ENCODE measurements around the gene TLE4.

Gene TLE4

DNA sequence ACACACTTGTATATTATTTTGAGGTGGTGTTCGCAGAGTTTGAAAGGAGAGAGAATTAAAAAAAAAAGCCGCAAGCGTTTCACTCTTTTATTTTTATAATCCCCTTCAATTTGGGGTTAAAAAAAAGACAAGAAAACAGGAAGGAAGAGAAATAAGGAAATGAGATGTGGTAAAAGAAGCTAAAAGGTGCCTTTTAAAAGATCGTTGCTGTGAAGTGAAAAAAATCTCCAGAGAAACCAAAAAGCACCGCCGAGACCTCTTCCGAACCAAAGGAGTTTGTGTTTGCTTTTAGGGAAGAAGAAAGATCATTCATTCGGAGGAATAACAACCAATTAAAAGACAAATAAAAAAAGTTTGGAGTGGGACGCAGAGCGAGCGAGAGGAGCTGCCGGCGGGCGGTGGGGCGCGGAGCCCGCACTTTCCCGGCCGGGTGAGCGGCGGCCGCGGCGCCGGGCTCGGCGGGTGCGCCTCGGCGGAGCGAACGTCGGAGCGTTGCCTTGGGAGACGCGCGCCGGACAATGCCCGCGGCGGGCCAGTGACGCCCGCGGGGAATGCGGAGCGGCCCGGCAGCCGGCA, 355 bp downstream of the TLE4 start:
- Histone ChIP-seq H3K9me3 (ENCODE audit: control insufficient read depth, insufficient read depth, low read depth, low read length) (peaks cover 4% of the 10 kb centered on the region; the same call in 1 of the 2 replicates), H3K9ac (ENCODE audit: low read length) (peak overlapping the region; percentile 83), H3K4me3 (ENCODE audit: low read depth, low read length) (peak overlapping the region; percentile 91), H3K27ac (ENCODE audit: low read depth, low read length) (peak overlapping the region; percentile 70; the same call in 1 of the 2 replicates), H3K4me1 (ENCODE audit: control insufficient read depth, insufficient read depth, low read length) (peaks cover 16% of the 10 kb centered on the region), H3K36me3 (ENCODE audit: control insufficient read depth, insufficient read depth, low read length) (peaks cover 3% of the 10 kb centered on the region; the same call in 1 of the 2 replicates), H3K27me3 (ENCODE audit: control insufficient read depth, insufficient read depth, low read length) (0 out of 2 replicates have a peak, but pooled peaks cover 4% of the 10 kb centered on the region)

- Histone ChIP-seq H3K4me3 (ENCODE audit: low read depth, low read length) (peak overlapping the region; percentile 91), H3K27me3 (ENCODE audit: control insufficient read depth, insufficient read depth, low read length) (0 out of 2 replicates have a peak, but pooled peaks cover 4% of the 10 kb centered on the region), H3K9me3 (ENCODE audit: control insufficient read depth, insufficient read depth, low read depth, low read length) (peaks cover 4% of the 10 kb centered on the region; the same call in 1 of the 2 replicates), H3K9ac (ENCODE audit: low read length) (peak overlapping the region; percentile 83), H3K27ac (ENCODE audit: low read depth, low read length) (peak overlapping the region; percentile 57; the same call in 1 of the 2 replicates), H3K4me1 (ENCODE audit: control insufficient read depth, insufficient read depth, low read length) (peaks cover 20% of the 10 kb centered on the region), H3K36me3 (ENCODE audit: control insufficient read depth, insufficient read depth, low read length) (peaks cover 6% of the 10 kb centered on the region; the same call in 1 of the 2 replicates)
Observed at GRCh38 chr9:79572608-79573411, 1.0 kb downstream of the TLE4 start.

DNA sequence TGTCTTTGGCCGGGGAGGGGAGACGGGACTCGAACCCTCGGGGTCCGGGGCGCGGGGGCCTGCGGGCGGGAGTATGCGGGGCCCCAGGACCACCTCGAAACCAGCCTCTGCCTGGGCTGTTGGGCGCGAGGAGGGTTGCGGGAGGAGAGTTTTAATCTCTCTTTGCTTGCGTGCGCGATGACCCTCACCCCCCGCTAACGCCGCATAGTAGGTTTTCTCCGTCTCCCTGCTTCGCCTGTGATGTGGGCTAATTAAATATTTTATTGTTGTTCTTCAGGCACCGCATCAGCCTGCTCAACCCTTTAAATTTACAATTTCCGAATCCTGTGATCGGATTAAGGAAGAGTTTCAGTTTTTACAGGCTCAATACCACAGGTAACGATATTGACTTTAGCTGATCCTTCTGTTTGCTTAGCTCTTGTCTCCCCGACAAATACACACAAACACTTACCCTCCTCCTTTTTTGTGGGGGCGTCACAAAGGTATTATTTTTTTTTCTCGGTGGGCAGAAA, 1.7 kb downstream of the TLE4 start:
- peaks cover 6% of the 10 kb centered on the region; the same call in 1 of the 2 replicates for H3K36me3 ChIP-seq (ENCODE audit: control insufficient read depth, insufficient read depth, low read length)
- no peak overlapping the region for H3K27ac ChIP-seq (ENCODE audit: low read depth, low read length)
- H3K9ac ChIP-seq (ENCODE audit: low read length), result peak overlapping the region; percentile 83
- H3K4me1 ChIP-seq (ENCODE audit: control insufficient read depth, insufficient read depth, low read length), result peaks cover 24% of the 10 kb centered on the region
- 0 out of 2 replicates have a peak, but pooled peaks cover 4% of the 10 kb centered on the region for H3K27me3 ChIP-seq (ENCODE audit: control insufficient read depth, insufficient read depth, low read length)
- H3K4me3 ChIP-seq (ENCODE audit: low read depth, low read length), result peak overlapping the region; percentile 91
- peaks cover 4% of the 10 kb centered on the region; the same call in 1 of the 2 replicates for H3K9me3 ChIP-seq (ENCODE audit: control insufficient read depth, insufficient read depth, low read depth, low read length)

DNA sequence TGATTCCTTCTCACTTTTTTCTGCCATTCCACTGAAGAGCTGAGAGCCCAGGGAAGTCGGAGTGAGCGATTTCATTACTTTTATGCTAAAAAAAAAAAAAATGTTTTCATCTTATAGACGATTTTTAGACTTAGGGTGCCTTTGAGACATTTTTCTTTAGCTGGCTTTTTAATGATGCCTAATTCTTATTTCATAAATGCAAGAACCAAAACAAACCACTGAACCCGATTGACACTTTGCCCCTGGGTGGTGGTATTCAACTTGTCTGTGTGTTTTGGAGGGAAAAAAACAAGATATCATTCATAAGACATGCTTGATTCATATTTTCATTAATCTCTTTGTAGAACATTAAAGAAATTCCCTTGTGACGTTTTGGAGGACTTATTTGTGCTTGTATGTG, 2.4 kb downstream of the TLE4 start:
- Histone ChIP-seq H3K27me3 (ENCODE audit: control insufficient read depth, insufficient read depth, low read length) (0 out of 2 replicates have a peak, but pooled peaks cover 2% of the 10 kb centered on the region), H3K4me1 (ENCODE audit: control insufficient read depth, insufficient read depth, low read length) (peaks cover 24% of the 10 kb centered on the region), H3K9me3 (ENCODE audit: control insufficient read depth, insufficient read depth, low read depth, low read length) (no peaks in the 10 kb centered on the region), H3K27ac (ENCODE audit: low read depth, low read length) (no peak overlapping the region), H3K36me3 (ENCODE audit: control insufficient read depth, insufficient read depth, low read length) (peaks cover 6% of the 10 kb centered on the region; the same call in 1 of the 2 replicates), H3K4me3 (ENCODE audit: low read depth, low read length) (peak overlapping the region; percentile 91), H3K9ac (ENCODE audit: low read length) (no peak overlapping the region)

DNA sequence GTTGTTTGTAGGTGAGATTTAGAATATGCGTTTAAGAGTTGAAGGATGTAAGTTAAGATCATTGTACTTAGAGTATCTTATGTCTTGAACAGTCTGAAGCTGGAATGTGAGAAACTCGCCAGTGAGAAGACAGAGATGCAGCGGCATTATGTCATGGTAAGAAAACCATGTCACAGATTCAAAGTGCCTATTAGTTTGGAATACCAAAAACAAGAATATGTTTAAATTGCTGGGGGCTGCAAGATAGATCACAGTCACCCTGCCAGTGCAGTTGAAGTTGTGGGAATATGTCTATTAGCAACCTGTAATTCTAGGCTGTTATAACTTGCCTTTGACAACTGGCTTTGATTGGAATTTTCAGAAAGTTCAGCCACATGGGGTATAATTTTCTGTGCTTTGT, 3.0 kb downstream of the TLE4 start:
- no peak overlapping the region for H3K9ac ChIP-seq (ENCODE audit: low read length)
- H3K4me3 ChIP-seq (ENCODE audit: low read depth, low read length), result peak overlapping the region; percentile 91
- H3K4me1 ChIP-seq (ENCODE audit: control insufficient read depth, insufficient read depth, low read length), result peaks cover 24% of the 10 kb centered on the region
- H3K36me3 ChIP-seq (ENCODE audit: control insufficient read depth, insufficient read depth, low read length), result peaks cover 8% of the 10 kb centered on the region
- no peaks in the 10 kb centered on the region for H3K9me3 ChIP-seq (ENCODE audit: control insufficient read depth, insufficient read depth, low read depth, low read length)
- H3K27me3 ChIP-seq (ENCODE audit: control insufficient read depth, insufficient read depth, low read length), result 0 out of 2 replicates have a peak, but pooled peaks cover 2% of the 10 kb centered on the region
- no peak overlapping the region for H3K27ac ChIP-seq (ENCODE audit: low read depth, low read length)

DNA sequence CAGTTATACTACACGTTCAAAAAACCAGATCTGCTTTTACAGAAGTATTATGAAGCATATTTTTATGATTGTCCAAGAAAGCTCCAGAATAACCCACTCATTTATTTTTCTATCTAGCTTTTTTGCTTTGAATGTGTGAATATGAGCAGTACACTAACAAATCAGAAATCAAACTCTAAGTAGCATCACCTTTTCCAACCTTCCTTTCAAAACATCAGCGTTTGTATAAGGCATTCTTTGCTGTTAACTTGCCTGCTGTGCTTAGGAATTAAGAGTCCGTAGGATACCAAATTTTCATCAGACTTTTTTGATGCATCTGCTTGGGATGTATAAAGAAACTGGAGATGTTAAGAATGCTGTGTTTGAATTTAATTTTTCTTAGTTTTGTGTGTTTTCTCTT, 3.8 kb downstream of the TLE4 start:
- Histone ChIP-seq H3K36me3 (ENCODE audit: control insufficient read depth, insufficient read depth, low read length) (peaks cover 16% of the 10 kb centered on the region), H3K4me1 (ENCODE audit: control insufficient read depth, insufficient read depth, low read length) (peaks cover 20% of the 10 kb centered on the region), H3K27ac (ENCODE audit: low read depth, low read length) (no peak overlapping the region), H3K9ac (ENCODE audit: low read length) (no peak overlapping the region), H3K27me3 (ENCODE audit: control insufficient read depth, insufficient read depth, low read length) (no peaks in the 10 kb centered on the region), H3K4me3 (ENCODE audit: low read depth, low read length) (peak overlapping the region; percentile 12; the same call in 1 of the 2 replicates), H3K9me3 (ENCODE audit: control insufficient read depth, insufficient read depth, low read depth, low read length) (no peaks in the 10 kb centered on the region)

DNA sequence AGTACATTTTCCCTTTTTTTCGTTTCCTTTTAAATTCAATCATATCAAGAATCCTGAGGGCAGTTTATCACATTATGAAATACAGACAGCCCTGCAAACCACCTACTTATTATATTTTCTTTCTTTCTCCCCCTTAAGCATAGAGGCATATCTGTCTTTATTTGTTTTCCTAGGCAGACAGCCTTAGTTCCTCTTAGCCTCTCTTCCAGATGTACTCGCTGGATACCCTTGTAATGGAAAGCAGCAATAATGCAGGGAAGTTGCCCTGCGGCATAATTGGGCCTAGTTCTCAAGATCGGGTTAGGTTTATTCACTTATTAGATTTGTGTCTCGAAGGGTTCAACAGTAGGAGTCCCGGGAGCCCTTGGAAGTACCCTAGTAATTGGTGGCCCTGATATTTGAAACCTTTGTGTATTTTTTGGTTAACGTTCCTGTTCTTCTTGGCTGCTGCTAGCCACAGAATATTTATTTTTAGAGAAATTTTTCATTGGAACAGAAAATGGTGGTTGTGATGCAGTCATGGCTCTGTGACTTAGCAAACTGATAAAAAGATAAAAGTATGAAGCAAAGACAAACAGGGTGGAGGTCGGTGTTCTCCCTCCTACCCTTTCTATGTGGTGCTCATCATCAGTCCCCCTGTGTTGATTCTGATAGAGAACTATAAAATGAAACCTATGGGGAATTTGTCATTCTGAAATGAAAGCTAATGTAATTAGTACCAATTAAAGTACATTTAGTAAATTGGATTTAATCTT, 6.4 kb downstream of the TLE4 start:
- Histone ChIP-seq H3K27ac (ENCODE audit: low read depth, low read length) (no peak overlapping the region), H3K9ac (ENCODE audit: low read length) (no peak overlapping the region), H3K36me3 (ENCODE audit: control insufficient read depth, insufficient read depth, low read length) (peaks cover 17% of the 10 kb centered on the region), H3K4me3 (ENCODE audit: low read depth, low read length) (no peak overlapping the region), H3K4me1 (ENCODE audit: control insufficient read depth, insufficient read depth, low read length) (peaks cover 42% of the 10 kb centered on the region), H3K9me3 (ENCODE audit: control insufficient read depth, insufficient read depth, low read depth, low read length) (no peaks in the 10 kb centered on the region), H3K27me3 (ENCODE audit: control insufficient read depth, insufficient read depth, low read length) (no peaks in the 10 kb centered on the region)

- peaks cover 47% of the 10 kb centered on the region for H3K4me1 ChIP-seq (ENCODE audit: control insufficient read depth, insufficient read depth, low read length)
- H3K27ac ChIP-seq (ENCODE audit: low read depth, low read length), result no peak overlapping the region
- H3K9ac ChIP-seq (ENCODE audit: low read length), result no peak overlapping the region
- no peak overlapping the region for H3K4me3 ChIP-seq (ENCODE audit: low read depth, low read length)
- H3K27me3 ChIP-seq (ENCODE audit: control insufficient read depth, insufficient read depth, low read length), result no peaks in the 10 kb centered on the region
- no peaks in the 10 kb centered on the region for H3K9me3 ChIP-seq (ENCODE audit: control insufficient read depth, insufficient read depth, low read depth, low read length)
- H3K36me3 ChIP-seq (ENCODE audit: control insufficient read depth, insufficient read depth, low read length), result peaks cover 17% of the 10 kb centered on the region
Observed at GRCh38 chr9:79578891-79579290, 7.1 kb downstream of the TLE4 start.

DNA sequence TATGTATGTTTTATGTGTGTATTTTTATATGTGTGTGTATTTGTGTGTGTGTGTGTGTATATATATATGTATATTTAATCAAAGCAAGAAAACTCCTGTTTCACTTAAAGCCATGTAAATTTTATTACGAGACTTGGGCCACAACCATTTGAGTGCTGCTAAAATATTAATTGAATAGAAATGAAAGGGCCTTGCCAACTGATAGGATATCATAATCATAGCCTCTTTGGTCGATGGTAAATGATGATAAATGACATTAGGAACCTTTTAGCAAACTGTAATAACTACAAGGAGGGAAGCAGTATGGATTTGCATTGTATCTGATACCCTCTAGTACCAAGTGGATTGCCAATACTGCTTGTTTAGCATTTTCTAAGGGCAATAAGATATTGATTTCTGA, 7.9 kb downstream of the TLE4 start:
- H3K4me1 ChIP-seq (ENCODE audit: control insufficient read depth, insufficient read depth, low read length), result peaks cover 47% of the 10 kb centered on the region
- H3K27ac ChIP-seq (ENCODE audit: low read depth, low read length), result no peak overlapping the region
- H3K9me3 ChIP-seq (ENCODE audit: control insufficient read depth, insufficient read depth, low read depth, low read length), result no peaks in the 10 kb centered on the region
- no peak overlapping the region for H3K4me3 ChIP-seq (ENCODE audit: low read depth, low read length)
- peaks cover 17% of the 10 kb centered on the region for H3K36me3 ChIP-seq (ENCODE audit: control insufficient read depth, insufficient read depth, low read length)
- no peaks in the 10 kb centered on the region for H3K27me3 ChIP-seq (ENCODE audit: control insufficient read depth, insufficient read depth, low read length)
- no peak overlapping the region for H3K9ac ChIP-seq (ENCODE audit: low read length)

DNA sequence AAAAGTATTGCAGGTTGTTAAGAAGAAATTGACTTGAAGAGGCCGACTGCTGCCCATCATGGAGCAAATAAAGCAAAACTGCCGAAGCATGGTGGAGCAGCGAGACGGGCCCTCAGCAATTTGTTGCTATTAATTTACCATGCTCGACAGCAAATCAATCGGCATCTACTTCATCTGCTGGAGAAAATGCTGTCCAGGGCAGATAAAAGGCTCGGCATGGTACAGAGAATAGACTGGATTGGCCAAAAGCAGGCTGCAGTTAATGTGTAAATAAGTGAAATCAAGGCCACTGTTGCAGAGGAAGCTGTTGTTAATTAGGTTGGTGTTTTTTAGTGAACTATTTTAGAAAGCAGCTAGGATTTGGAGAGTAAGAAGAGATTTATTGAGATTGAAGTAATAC, 8.3 kb downstream of the TLE4 start:
- Histone ChIP-seq H3K27ac (ENCODE audit: low read depth, low read length) (no peak overlapping the region), H3K36me3 (ENCODE audit: control insufficient read depth, insufficient read depth, low read length) (peaks cover 17% of the 10 kb centered on the region), H3K9me3 (ENCODE audit: control insufficient read depth, insufficient read depth, low read depth, low read length) (no peaks in the 10 kb centered on the region), H3K4me1 (ENCODE audit: control insufficient read depth, insufficient read depth, low read length) (peaks cover 43% of the 10 kb centered on the region), H3K4me3 (ENCODE audit: low read depth, low read length) (no peak overlapping the region), H3K27me3 (ENCODE audit: control insufficient read depth, insufficient read depth, low read length) (no peaks in the 10 kb centered on the region), H3K9ac (ENCODE audit: low read length) (no peak overlapping the region)
